Measurements from ENCODE around the gene MINK1.

Gene MINK1

GRCh38 chr17:4833178-4833940, at the start of gene MINK1:
TSS of gene MINK1 (plus strand) at chr17:4833340. CDS start at chr17:4833584, 244 bp downstream.
- Mint-ChIP-seq H3K9me3 (no peaks in the 10 kb centered on the region), H3K36me3 (ENCODE audit: low read depth) (peaks cover 6% of the 10 kb centered on the region), H3K27ac (peak within 1 kb of the TSS; percentile 90), H3K27me3 (ENCODE audit: low read depth) (peaks cover 3% of the 10 kb centered on the region), H3K4me3 (peak within 1 kb of the TSS; percentile 95), H3K4me1 (ENCODE audit: low read depth) (peaks cover 33% of the 10 kb centered on the region)
- peak; percentile 88 for DNase-seq (ENCODE audit: low spot score)

- DNase-seq (ENCODE audit: low spot score), result no peak
- H3K4me3 Mint-ChIP-seq, result peak overlapping the region; percentile 34
- no peaks in the 10 kb centered on the region for H3K9me3 Mint-ChIP-seq
- H3K36me3 Mint-ChIP-seq (ENCODE audit: low read depth), result peaks cover 3% of the 10 kb centered on the region
- H3K4me1 Mint-ChIP-seq (ENCODE audit: low read depth), result peaks cover 18% of the 10 kb centered on the region
- no peak overlapping the region for H3K27ac Mint-ChIP-seq
- peaks cover 67% of the 10 kb centered on the region for H3K27me3 Mint-ChIP-seq (ENCODE audit: low read depth)
These were observed 47.6 kb upstream of the MINK1 start for GRCh38 chr17:4785311-4786105.

- Mint-ChIP-seq H3K9me3 (no peaks in the 10 kb centered on the region), H3K27ac (no peak within 1 kb of the TSS), H3K4me3 (peak within 1 kb of the TSS; percentile 34), H3K27me3 (ENCODE audit: low read depth) (peaks cover 62% of the 10 kb centered on the region), H3K4me1 (ENCODE audit: low read depth) (peaks cover 22% of the 10 kb centered on the region), H3K36me3 (ENCODE audit: low read depth) (peaks cover 3% of the 10 kb centered on the region)
- DNase-seq (ENCODE audit: low spot score), result no peak
These were observed 47.0 kb upstream of the MINK1 start, which contains the start of gene VMO1 for GRCh38 chr17:4786106-4786511. TSS of gene VMO1 (minus strand) at chr17:4786364. CDS start at chr17:4786352, 12 bp downstream.

GRCh38 chr17:4786516-4786915, 46.6 kb upstream of the MINK1 start:
- Mint-ChIP-seq H3K36me3 (ENCODE audit: low read depth) (peaks cover 3% of the 10 kb centered on the region), H3K9me3 (no peaks in the 10 kb centered on the region), H3K4me3 (no peak overlapping the region), H3K4me1 (ENCODE audit: low read depth) (peaks cover 23% of the 10 kb centered on the region), H3K27ac (no peak overlapping the region), H3K27me3 (ENCODE audit: low read depth) (peaks cover 62% of the 10 kb centered on the region)
- no peak for DNase-seq (ENCODE audit: low spot score)

- H3K4me3 Mint-ChIP-seq, result peak overlapping the region; percentile 61
- H3K27me3 Mint-ChIP-seq (ENCODE audit: low read depth), result peaks cover 52% of the 10 kb centered on the region
- H3K27ac Mint-ChIP-seq, result no peak overlapping the region
- peaks cover 3% of the 10 kb centered on the region for H3K36me3 Mint-ChIP-seq (ENCODE audit: low read depth)
- peaks cover 22% of the 10 kb centered on the region for H3K4me1 Mint-ChIP-seq (ENCODE audit: low read depth)
- no peak for DNase-seq (ENCODE audit: low spot score)
- no peaks in the 10 kb centered on the region for H3K9me3 Mint-ChIP-seq
These were observed 44.9 kb upstream of the MINK1 start for GRCh38 chr17:4788159-4788806.

- no peaks in the 10 kb centered on the region for H3K9me3 Mint-ChIP-seq
- peaks cover 45% of the 10 kb centered on the region for H3K27me3 Mint-ChIP-seq (ENCODE audit: low read depth)
- H3K4me1 Mint-ChIP-seq (ENCODE audit: low read depth), result peaks cover 25% of the 10 kb centered on the region
- no peak for DNase-seq (ENCODE audit: low spot score)
- peak within 1 kb of the TSS; percentile 73 for H3K4me3 Mint-ChIP-seq
- peaks cover 3% of the 10 kb centered on the region for H3K36me3 Mint-ChIP-seq (ENCODE audit: low read depth)
- H3K27ac Mint-ChIP-seq, result peak within 1 kb of the TSS; percentile 68
These were observed 44.1 kb upstream of the MINK1 start, which contains the start of gene GLTPD2 for GRCh38 chr17:4788807-4789700. TSS of gene GLTPD2 (plus strand) at chr17:4788964. CDS start at chr17:4789012, 48 bp downstream.

GRCh38 chr17:4789701-4789950, 43.5 kb upstream of the MINK1 start:
- Mint-ChIP-seq H3K4me3 (peak overlapping the region; percentile 73), H3K4me1 (ENCODE audit: low read depth) (peaks cover 25% of the 10 kb centered on the region), H3K27me3 (ENCODE audit: low read depth) (peaks cover 39% of the 10 kb centered on the region), H3K36me3 (ENCODE audit: low read depth) (peaks cover 3% of the 10 kb centered on the region), H3K27ac (peak overlapping the region; percentile 68), H3K9me3 (no peaks in the 10 kb centered on the region)
- no peak for DNase-seq (ENCODE audit: low spot score)

GRCh38 chr17:4789951-4790704, 43.0 kb upstream of the MINK1 start:
- peak overlapping the region; percentile 85 for H3K4me3 Mint-ChIP-seq
- DNase-seq (ENCODE audit: low spot score), result peak; percentile 88
- H3K9me3 Mint-ChIP-seq, result no peaks in the 10 kb centered on the region
- H3K36me3 Mint-ChIP-seq (ENCODE audit: low read depth), result peaks cover 3% of the 10 kb centered on the region
- H3K27me3 Mint-ChIP-seq (ENCODE audit: low read depth), result peaks cover 36% of the 10 kb centered on the region
- H3K27ac Mint-ChIP-seq, result peak overlapping the region; percentile 95
- peaks cover 25% of the 10 kb centered on the region for H3K4me1 Mint-ChIP-seq (ENCODE audit: low read depth)

- peaks cover 25% of the 10 kb centered on the region for H3K4me1 Mint-ChIP-seq (ENCODE audit: low read depth)
- H3K9me3 Mint-ChIP-seq, result no peaks in the 10 kb centered on the region
- H3K27ac Mint-ChIP-seq, result peak overlapping the region; percentile 95
- peaks cover 30% of the 10 kb centered on the region for H3K27me3 Mint-ChIP-seq (ENCODE audit: low read depth)
- peak overlapping the region; percentile 85 for H3K4me3 Mint-ChIP-seq
- no peak for DNase-seq (ENCODE audit: low spot score)
- peaks cover 3% of the 10 kb centered on the region for H3K36me3 Mint-ChIP-seq (ENCODE audit: low read depth)
These were observed 42.4 kb upstream of the MINK1 start for GRCh38 chr17:4790705-4791088.

- H3K36me3 Mint-ChIP-seq (ENCODE audit: low read depth), result peaks cover 18% of the 10 kb centered on the region
- peak overlapping the region; percentile 100 for H3K4me3 Mint-ChIP-seq
- DNase-seq (ENCODE audit: low spot score), result no peak
- no peaks in the 10 kb centered on the region for H3K9me3 Mint-ChIP-seq
- peak overlapping the region; percentile 95 for H3K27ac Mint-ChIP-seq
- H3K4me1 Mint-ChIP-seq (ENCODE audit: low read depth), result peaks cover 20% of the 10 kb centered on the region
- H3K27me3 Mint-ChIP-seq (ENCODE audit: low read depth), result no peaks in the 10 kb centered on the region
These were observed 38.0 kb upstream of the MINK1 start for GRCh38 chr17:4795168-4795567.

GRCh38 chr17:4796552-4796920, 36.6 kb upstream of the MINK1 start:
- Mint-ChIP-seq H3K4me1 (ENCODE audit: low read depth) (peaks cover 11% of the 10 kb centered on the region), H3K27ac (peak overlapping the region; percentile 95), H3K4me3 (peak overlapping the region; percentile 100), H3K9me3 (no peaks in the 10 kb centered on the region), H3K27me3 (ENCODE audit: low read depth) (no peaks in the 10 kb centered on the region), H3K36me3 (ENCODE audit: low read depth) (peaks cover 18% of the 10 kb centered on the region)
- no peak for DNase-seq (ENCODE audit: low spot score)

GRCh38 chr17:4800462-4801196, 32.5 kb upstream of the MINK1 start:
- no peak overlapping the region for H3K27ac Mint-ChIP-seq
- H3K36me3 Mint-ChIP-seq (ENCODE audit: low read depth), result peaks cover 18% of the 10 kb centered on the region
- peaks cover 5% of the 10 kb centered on the region for H3K4me1 Mint-ChIP-seq (ENCODE audit: low read depth)
- H3K4me3 Mint-ChIP-seq, result no peak overlapping the region
- DNase-seq (ENCODE audit: low spot score), result no peak
- H3K27me3 Mint-ChIP-seq (ENCODE audit: low read depth), result no peaks in the 10 kb centered on the region
- no peaks in the 10 kb centered on the region for H3K9me3 Mint-ChIP-seq
